GM12878 (cell line): ENCODE results near the gene DYTN. TPM values are rescaled to one million over a fixed set of nuclear protein-coding genes. Genes with fewer than 3 reads are reported as not detected.
A peak's percentile ranks its signal among the peaks of the same experiment; 100 is the strongest.

Source experiments
- ATAC-seq: fragments of 200-7000 bp; cut with Tn5 transposase; 3 replicates; pipeline ENCODE4 v1.9.1; 2020; ENCODE audit warnings: mild to moderate bottlenecking, moderate library complexity
- BruUV-seq: library from RNA; stranded (reverse); fragments of 400-500 nt; replicated peaks from 2 replicates; lab custom pipeline; 2021; lab: Mats Ljungman, UMichigan
- CTCF ChIA-PET: fragments of 300-600 bp; sonication (Branson Sonifier 250); formaldehyde crosslinking; extraction: SDS; loops from one replicate; lab custom pipeline; 2021; ENCODE audit warnings: inconsistent platforms; lab: Yijun Ruan, JAX
- POLR2A ChIA-PET: fragments of 350-600 bp; formaldehyde crosslinking; extraction: SDS; loops from one replicate; lab custom pipeline; 2021; ENCODE audit warnings: inconsistent platforms; lab: Charles Lee
- RAD21 ChIA-PET: fragments of 300-600 bp; sonication (Branson Sonifier 250); formaldehyde crosslinking; loops from one replicate; lab custom pipeline; 2023; ENCODE audit warnings: antibody characterized with exemption; ENCODE audit not compliant: unreplicated experiment; lab: Charles Lee
- SMC1A ChIA-PET: fragments of 300-600 bp; sonication (Branson Sonifier 250); formaldehyde crosslinking; loops from one replicate; lab custom pipeline; 2023; ENCODE audit not compliant: unreplicated experiment, uncharacterized antibody; lab: Charles Lee
- DNase-seq: peaks from one replicate; pipeline ENCODE4 v3.0.0-alpha.2; 2011; ENCODE audit warnings: low read depth, low spot score
- FAIRE-seq: peaks from 3 replicates; lab custom pipeline; 2011; peaks lifted over from hg19 to GRCh38; lab: Jason Lieb, UNC
- H2AFZ ChIP-seq: 2 replicates; pipeline ENCODE4 v1.6.0; 2011; ENCODE audit warnings: low read depth, low read length, control low read depth; ENCODE audit not compliant: control insufficient read depth
- H3K27ac ChIP-seq: 2 replicates; pipeline ENCODE4 v1.5.1; 2011; ENCODE audit warnings: control low read depth; ENCODE audit not compliant: control insufficient read depth, insufficient read depth
- H3K27me3 ChIP-seq, 2 experiments: replicated peaks in 1 of 2; 2 replicates each; pipeline versions ENCODE4 v1.6.0 to v1.6.1; 2011; ENCODE audit warnings: low read length in 1 of 2; ENCODE audit not compliant: control insufficient read depth in 2 of 2, insufficient read depth in 2 of 2
- H3K36me3 ChIP-seq, 2 experiments: 2 replicates each; pipeline ENCODE4 v1.5.1; 2011; ENCODE audit warnings: low read length in 1 of 2; ENCODE audit not compliant: control insufficient read depth in 2 of 2, insufficient read depth in 2 of 2
- H3K4me1 ChIP-seq: 2 replicates; pipeline ENCODE4 v1.6.1; 2011; ENCODE audit warnings: mild to moderate bottlenecking, low read length, moderate library complexity, mixed read lengths; ENCODE audit not compliant: control insufficient read depth, insufficient read depth
- H3K4me2 ChIP-seq: 2 replicates; pipeline ENCODE4 v1.6.0; 2011; ENCODE audit warnings: control low read depth; ENCODE audit not compliant: control insufficient read depth, insufficient read depth
- H3K4me3 ChIP-seq: fragments of 200-600 bp; sonication (generic); 2 replicates; pipeline ENCODE4 v1.5.1; 2016
- H3K79me2 ChIP-seq: 2 replicates; pipeline ENCODE4 v1.6.0; 2011; ENCODE audit warnings: low read length; ENCODE audit not compliant: control insufficient read depth, insufficient read depth
- H3K9ac ChIP-seq: 2 replicates; pipeline ENCODE4 v1.8.0; 2011; ENCODE audit warnings: low read length, control low read depth, mixed read lengths; ENCODE audit not compliant: control insufficient read depth, insufficient read depth
- H3K9me3 ChIP-seq: replicated peaks from 3 replicates; pipeline ENCODE4 v1.5.1; 2011; ENCODE audit warnings: mild to moderate bottlenecking, low read length; ENCODE audit not compliant: control insufficient read depth, insufficient read depth
- H4K20me1 ChIP-seq: 2 replicates; pipeline ENCODE4 v1.6.0; 2011; ENCODE audit not compliant: control insufficient read depth, insufficient read depth
- BACH1 ChIP-seq: fragments of 450-650 bp; IDR thresholded peaks from 2 replicates; pipeline ENCODE4 v1.6.1; 2017; ENCODE audit warnings: mild to moderate bottlenecking, borderline replicate concordance
- E2F4 ChIP-seq: IDR thresholded peaks from 2 replicates; pipeline ENCODE4 v1.6.1; 2012; ENCODE audit warnings: low read depth, low read length, improper control_type of control experiment
- GABPA ChIP-seq: IDR thresholded peaks from 2 replicates; pipeline ENCODE4 v1.6.1; 2014; ENCODE audit warnings: antibody characterized with exemption, low read depth, mild to moderate bottlenecking, inconsistent platforms
- JUNB ChIP-seq: IDR thresholded peaks from 2 replicates; pipeline ENCODE4 v1.6.1; 2016; ENCODE audit warnings: antibody characterized with exemption, mild to moderate bottlenecking
- MEF2A ChIP-seq: IDR thresholded peaks from 2 replicates; pipeline ENCODE4 v1.6.1; 2011; ENCODE audit warnings: low read depth, mild to moderate bottlenecking, low read length, moderate library complexity; ENCODE audit not compliant: insufficient read depth
- NFIC ChIP-seq: IDR thresholded peaks from 2 replicates; pipeline ENCODE4 v1.6.1; 2012; ENCODE audit warnings: low read depth, mild to moderate bottlenecking, inconsistent platforms, low read length, moderate library complexity
- RUNX3 ChIP-seq: IDR thresholded peaks from 2 replicates; pipeline ENCODE4 v1.6.1; 2012; ENCODE audit warnings: low read length, inconsistent platforms
- ZBTB33 ChIP-seq: fragments of 450-650 bp; IDR thresholded peaks from 2 replicates; pipeline ENCODE4 v1.6.1; 2017; ENCODE audit warnings: mild to moderate bottlenecking
- WGBS: methylation state at CpG from one replicate; pipeline ENCODE4 v1.1.6; 2016; ENCODE audit warnings: low lambda C conversion rate; ENCODE audit not compliant: insufficient replicate concordance, insufficient coverage; ENCODE audit errors: missing lambda C conversion rate; 5-methylcytosine and 5-hydroxymethylcytosine counted together
- in situ Hi-C: fragments of 300-500 bp; cut with MboI; formaldehyde crosslinking; loops from 9 replicates; pipeline ENCODE4 v1.14.3; 2018; ENCODE audit warnings: mixed read lengths
- intact Hi-C: fragments of 100-400 bp; cut with micrococcal nuclease; formaldehyde crosslinking; loops from one replicate; pipeline ENCODE4 v1.14.2; 2022; ENCODE audit not compliant: unreplicated experiment
- polyA plus RNA-seq, 11 experiments: library from polyadenylated mRNA; depleted of rRNA in 4 of 11; unstranded in 6 of 11; stranded (reverse) in 5 of 11; fragments of >200 nt; fragmentation: Nextera tagmentation in 4 of 11; fragmentation: Illumina TruSeq in 1 of 11; extraction: Ambion mirVana in 4 of 11; extraction: Trizol in 1 of 11; gene quantifications; 1 replicate in 1 of 11; 2 replicates in 10 of 11; pipeline versions ENCODE4 v1.2.1 to v1.2.3, GENCODE V29; 2011 to 2016; ENCODE audit warnings: inconsistent platforms in 2 of 11, missing spikeins in 2 of 11, low read depth in 1 of 11
- total RNA-seq, 4 experiments: library from RNA; depleted of rRNA in 3 of 4; stranded (reverse); fragments of >200 nt in 3 of 4; fragmentation: Illumina TruSeq in 1 of 4; extraction: Trizol in 1 of 4; gene quantifications; 2 replicates each; pipeline versions ENCODE4 v1.2.1 to v1.2.3, GENCODE V29; 2013 to 2021

DYTN gene
- total and polyA plus RNA-seq, 10 of the 15 experiments (the other 5 are each of a cell fraction or from before 2014, with no cell fraction given), result 0.02 to 0.32 (median 0.09) TPM; not detected in 3

GRCh38 chr2:206721256-206721920, 3.2 kb upstream of the DYTN start:
- Histone ChIP-seq H3K27me3 (no peaks in the 10 kb centered on the region), H3K79me2 (no peaks in the 10 kb centered on the region), H3K9ac (no peak overlapping the region), H4K20me1 (no peaks in the 10 kb centered on the region), H3K27ac (0 out of 2 replicates have a peak overlapping the region, but pooled peaks have one; percentile 30), H3K4me1 (peaks cover 13% of the 10 kb centered on the region), H2AFZ (peak overlapping the region; percentile 24), H3K9me3 (no peaks in the 10 kb centered on the region), H3K4me2 (peak overlapping the region; percentile 27; the same call in 1 of the 2 replicates), H3K36me3 (no peaks in the 10 kb centered on the region), H3K4me3 (no peak overlapping the region)
- TF ChIP-seq JUNB (peak; percentile 64), BACH1 (peak; percentile 75), RUNX3 (peak; percentile 26; the same call in 1 of the 2 replicates), ZBTB33 (no peak), NFIC (0 out of 2 replicates have a peak, but pooled peaks have one; percentile 45), MEF2A (0 out of 2 replicates have a peak, but pooled peaks have one; percentile 34), GABPA (peak; percentile 18; the same call in 1 of the 2 replicates), E2F4 (no peak)
- WGBS, result 28% methylated on average over 4 of the region's 4 CpGs
- ChIA-PET CTCF (no interaction called here), RAD21 (no interaction called here), POLR2A (no interaction called here), SMC1A (no interaction called here)
- ATAC-seq (peak; percentile 65), FAIRE-seq (no peak), DNase-seq (peak; percentile 15)
- in situ Hi-C loops (no loop called here), intact Hi-C loops (no loop called here)
- BruUV-seq, result no TSS peak
